ENCODE results near the gene JPH2.
"Not testable (repeated sequence)": the region's sequence is repeated elsewhere in the genome, so short reads cannot be mapped to it uniquely, and the experiment has no call there.

Gene JPH2

DNA sequence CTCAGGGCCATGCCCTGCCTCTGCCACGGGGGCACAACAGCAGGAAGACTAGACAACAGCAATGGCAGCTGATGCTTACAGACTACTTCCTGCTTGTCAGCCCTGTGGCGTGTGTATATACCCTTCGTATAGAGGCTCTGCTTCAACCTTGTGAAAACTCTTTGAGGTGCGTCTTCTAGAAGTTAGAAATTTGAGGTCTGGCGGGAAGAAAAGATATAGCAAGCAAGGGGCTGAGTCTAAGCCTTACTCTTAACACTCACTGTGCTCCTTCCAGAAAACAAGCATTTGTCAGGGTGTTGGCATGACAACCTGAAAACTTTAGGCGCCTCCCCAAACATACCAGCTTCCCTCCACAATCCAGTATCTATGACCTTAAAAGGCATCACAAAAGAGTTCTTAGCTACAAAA, 33.3 kb downstream of the JPH2 start:
- DNase-seq = no peak

DNA sequence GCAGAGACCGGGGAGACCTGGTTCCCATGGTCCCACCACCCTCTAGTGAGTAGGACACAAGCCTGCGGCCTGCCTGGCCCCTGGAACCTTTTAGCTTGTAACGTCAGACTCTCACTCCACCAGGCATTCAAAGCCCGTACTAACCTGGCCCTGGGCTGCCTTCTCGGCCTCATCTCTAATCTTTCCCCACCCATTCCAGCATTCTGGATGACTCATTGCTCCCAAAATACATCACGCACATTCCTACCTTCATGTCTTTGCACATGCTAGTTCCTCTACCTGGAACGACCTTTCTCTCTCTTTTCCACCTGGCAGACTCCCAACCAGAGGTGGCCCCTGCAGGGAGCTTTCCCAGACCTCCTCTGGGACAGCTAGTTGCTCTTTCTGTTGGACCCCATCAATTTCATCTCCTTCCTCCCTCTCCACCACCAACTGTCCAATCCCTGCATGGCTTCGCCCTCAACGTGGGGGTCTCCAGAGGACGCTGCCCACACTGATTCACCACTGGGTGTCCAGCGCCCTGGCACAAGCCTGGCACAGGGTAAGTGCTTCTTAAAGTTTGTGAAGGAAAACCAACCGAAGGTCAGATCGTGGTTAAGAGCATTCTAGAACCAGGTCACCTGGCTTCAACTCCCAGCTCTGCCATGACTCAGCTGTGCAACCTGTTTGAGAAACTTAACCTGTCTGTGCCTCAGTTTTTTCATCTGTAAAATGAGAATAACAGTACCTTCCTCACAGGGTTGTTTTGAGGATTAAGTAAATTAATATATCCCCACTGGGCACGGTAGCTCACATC, 35.2 kb downstream of the JPH2 start:
- DNase-seq = no peak

DNA sequence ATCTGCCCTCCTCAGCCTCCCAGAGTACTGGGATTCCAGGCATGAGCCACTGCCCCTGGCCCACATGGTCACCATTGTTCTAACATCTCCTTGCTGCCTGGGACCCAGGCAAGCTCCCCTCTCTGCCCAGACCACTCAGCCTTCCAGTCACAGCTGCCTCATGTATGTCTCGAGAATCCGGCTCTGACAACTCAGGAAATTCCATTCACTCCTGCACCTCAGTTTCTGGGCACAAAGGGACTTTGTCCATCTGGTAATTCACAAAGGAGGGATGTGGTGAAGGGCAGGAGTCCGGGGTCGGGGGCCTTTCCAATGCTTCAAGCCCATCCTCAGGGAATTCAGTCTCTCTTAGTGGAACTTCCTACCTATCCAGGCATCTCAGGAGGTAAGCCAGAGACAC, 40.7 kb downstream of the JPH2 start:
- no peak for DNase-seq

DNA sequence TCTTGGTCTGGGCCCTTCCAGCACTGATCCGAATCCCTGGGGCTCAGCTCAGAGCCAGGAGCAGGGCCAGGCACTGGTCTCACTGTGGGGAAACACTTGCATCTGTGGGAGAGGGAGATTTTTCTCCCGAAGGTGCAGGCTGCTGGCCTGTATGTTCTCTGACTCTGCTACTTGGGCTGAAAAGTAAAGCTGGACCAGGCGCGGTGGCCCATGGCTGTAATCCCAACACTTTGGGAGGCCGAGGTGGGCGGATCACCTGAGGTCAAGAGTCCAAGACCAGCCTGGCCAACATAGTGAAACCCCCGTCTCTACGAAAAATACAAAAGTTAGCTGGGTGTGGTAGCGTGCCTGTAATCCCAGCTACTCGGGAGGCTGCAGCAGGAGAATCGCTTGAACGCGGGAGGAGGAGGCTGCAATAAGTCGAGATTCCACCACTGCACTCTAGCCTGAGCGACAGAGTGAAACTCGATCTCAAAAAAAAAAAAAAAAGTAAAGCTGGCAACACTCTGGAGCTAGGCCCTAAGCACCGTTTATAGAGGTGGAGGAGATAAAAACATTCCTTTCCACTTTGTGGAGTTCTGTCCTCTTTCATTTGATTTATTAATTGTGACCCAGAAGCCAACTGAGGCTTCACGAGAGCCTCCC, 41.7 kb downstream of the JPH2 start:
- no peak for DNase-seq

DNA sequence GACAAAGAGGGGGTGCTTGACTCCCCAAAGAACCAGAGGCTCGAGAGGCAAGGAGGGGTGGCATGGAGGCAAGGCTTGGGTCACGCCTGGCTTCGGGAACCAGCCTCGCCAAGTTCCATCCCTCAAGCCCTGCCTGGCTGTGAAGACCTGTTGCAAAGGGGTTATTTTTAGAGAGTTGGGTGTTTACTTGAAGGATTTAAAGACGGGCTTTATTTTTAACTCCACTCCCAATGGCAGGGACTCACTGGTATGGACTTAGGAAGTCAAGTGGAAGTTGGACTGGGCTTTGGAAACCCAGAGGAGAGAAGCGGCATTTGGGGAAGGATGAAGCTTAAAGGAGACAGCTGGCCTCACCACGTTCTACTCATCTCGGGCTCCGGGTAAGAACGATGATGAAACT, 43.1 kb downstream of the JPH2 start:
- DNase-seq = no peak

DNA sequence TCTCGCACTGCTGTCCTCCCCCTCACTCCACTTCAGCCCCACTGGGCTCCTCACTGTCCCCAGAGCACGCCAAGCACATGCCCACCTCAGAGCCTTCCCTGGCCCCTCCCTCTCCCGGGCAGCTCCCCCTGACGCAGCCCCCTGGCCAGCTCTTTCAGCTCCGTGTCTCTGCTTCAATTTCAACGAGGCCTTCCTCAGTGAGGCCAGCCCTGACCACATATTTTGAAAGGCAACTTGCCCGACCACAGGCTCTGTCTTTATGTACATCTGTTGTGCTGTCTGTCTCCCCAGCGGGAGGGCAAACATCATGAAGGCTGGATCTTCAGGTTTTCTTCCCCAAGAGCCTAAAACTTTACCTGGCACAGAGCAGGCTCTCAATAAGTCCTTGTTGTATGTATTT, 44.6 kb downstream of the JPH2 start:
- DNase-seq = no peak

DNA sequence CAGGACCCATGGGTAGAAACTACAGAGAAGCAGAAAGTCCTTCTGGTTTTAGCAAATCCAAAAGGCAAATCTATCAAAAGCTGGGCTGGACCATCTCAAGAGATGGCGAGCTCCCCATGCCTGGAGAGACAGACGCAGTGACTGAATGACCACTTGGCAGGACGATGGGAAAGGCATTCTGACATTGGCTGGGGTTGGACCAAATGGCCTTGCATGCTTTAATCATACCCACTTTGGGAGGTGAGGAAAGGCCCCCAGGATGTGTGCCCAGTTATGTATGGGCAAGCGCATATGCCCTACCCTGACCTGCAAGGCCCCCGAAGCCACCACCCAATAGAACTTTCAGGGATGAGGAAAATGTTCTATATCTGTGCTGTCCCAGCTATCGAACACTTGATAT, 45.1 kb downstream of the JPH2 start:
- DNase-seq = no peak

DNA sequence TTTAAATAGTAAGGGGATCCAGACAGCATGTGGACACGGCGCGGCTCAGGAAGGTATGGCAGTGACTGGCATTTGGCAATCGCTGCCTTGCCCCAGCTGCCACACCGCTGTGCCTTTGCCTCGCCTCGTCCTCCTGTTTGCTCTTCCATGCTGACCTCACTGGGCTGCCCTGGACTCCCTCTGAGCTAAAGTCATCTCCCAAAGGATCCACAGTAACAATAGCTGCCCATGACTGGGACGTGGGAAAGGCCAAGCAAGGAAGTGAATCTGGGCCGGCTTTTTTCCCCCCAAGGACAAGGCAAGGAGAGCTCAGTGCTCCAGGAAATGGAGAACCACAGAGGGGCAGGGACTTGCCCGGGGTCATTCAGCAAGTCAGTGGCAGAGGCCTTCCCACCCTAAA, 48.1 kb downstream of the JPH2 start:
- DNase-seq = no peak

DNA sequence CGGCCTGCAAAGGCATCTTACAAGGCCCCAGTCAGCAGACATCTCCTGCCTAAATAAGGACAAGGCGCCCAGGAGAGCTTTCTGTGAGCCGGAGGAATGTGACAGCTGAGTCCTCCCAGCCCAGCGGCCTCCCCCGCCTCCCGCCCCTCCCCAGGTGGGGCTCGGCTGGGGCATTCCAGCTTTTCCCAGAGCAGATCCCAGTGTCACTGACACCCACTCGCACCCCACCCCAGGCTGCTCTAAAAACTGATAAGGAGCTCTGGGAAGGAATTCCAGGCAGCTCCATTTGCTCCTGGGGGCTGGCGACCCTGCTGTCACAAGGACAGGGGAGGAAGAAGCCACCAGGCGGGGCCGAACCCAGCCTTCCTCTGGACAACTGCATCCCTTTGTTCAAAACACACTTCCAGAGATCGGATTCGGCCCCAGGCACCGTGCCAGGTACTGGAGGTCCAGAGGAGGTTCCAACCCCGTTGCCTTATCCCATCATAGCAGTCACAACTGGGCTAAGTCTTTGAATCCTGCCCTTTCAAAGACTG, 49.7 kb downstream of the JPH2 start:
- DNase-seq = no peak

DNA sequence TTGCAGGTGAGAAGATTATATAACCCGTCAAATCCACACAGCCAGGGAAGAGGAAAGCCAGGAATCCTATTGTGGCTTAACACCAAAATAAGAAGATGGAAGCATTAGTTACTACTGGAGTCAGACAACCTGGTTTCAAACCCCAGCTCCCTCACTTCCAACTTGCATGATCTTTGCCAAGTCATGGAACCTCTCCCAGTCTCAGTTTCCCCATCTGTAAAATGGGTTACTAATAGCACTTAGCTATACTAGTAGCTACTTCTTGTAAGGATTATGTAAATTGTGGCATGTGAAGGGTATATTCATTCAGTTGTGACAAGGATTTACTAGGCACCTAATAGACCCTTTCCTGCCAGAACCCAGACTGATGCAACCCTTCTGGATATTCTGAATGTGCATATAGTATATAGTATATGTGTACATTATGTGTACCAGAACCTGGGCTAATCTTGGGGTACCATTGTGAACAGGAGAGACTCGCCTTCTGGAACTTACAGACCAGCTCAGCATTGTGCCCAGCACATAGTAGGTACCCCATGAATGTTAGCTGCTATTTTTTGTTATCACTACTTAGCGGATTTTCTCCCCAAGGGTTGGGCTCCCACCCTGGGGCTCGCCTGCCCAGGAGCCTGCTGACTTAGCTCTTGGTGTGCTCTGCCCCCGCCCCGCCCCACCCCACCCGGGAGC, 50.3 kb downstream of the JPH2 start:
- no peak for DNase-seq

DNA sequence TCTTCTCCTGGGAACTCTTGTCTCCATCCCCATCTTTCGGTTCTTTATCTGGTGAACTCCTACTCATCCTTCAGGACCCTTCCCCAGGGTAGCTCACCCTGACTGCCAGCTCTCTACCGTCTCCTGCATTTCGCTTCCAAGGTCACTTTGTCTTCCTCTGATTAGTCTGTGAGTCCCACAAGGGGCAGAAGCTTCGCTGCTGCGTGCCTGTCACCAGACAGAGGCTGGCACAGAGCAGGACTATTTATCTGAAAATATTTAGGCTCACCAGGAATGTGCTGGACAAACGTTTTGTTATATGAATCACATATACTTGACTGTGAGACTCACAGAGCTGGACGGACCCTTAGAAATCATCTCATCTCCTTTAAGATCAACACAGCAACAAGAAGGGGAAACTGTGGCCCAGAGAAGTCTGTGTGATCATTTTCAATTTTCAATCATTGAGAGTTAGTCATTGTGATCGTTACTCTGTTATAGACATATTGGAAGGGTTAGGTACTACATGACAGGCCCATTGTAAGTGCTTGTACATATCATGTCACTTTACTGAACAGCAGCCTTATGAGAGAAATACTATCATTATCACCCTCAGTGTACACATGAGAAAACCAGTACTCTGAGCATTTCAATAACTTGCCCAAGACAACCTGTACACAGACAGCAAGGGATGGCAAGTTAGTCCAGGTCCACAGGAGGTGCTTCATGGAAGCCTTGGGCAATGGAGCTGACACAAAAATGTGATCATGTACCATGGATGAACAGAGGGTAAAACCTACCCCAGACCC, 51.4 kb downstream of the JPH2 start:
- no peak for DNase-seq

DNA sequence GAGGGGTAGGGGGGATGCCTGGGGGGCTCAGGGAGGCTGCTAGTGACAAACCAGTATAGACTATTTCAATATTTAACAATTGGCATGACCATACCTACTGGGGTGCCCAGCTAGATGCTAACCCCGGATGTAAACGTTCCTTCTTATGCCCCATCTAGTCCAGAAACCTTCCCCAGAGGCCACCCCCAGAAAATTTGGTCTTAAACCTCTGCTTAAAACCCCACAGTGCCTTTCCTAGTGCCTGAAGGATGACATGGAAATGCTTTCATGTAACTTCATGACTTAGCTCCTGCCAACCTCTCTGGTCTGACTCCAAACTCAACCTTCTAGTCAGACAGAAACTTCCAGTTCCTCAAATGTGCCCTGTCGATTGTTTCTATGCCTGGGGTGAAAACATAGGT, 52.0 kb downstream of the JPH2 start:
- DNase-seq = no peak

DNA sequence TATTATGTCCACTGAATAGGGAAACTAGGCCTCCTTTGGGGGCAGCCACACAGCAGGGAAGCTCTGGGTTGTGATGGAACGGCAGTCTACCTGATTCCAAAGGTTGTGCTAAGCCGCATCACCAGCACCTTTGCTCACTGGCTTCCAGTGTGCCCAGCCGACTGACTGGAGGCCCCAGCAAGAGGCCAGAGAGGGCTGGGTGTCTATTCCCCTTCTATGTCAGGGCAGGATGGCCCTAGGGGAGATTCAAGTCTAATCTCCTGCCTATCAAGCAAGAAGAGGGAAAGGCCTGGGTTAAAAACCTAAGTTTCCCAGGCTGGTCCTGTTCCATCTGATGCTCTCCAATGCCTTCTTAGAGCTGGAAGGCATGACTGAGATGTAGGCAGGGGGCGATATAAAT, 53.6 kb downstream of the JPH2 start:
- DNase-seq = no peak

DNA sequence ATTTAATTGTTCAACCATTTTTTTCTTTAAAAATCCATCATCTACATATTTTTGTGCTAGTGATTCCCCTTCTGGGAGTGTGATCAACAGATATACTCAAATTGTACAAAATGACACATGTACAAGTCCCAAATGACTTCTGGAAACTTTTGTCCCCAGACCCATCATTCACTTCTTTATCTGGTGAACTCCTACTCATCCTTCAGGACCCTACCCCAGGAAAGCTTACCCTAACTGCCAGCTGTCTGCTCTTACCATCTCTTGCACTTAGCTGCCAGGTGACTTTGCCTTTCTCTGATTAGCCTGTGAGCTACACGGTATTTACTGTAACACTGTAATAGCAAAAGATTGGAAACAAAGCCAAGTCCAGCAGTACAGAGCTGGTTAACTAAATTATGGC, 55.3 kb downstream of the JPH2 start:
- DNase-seq = no peak

DNA sequence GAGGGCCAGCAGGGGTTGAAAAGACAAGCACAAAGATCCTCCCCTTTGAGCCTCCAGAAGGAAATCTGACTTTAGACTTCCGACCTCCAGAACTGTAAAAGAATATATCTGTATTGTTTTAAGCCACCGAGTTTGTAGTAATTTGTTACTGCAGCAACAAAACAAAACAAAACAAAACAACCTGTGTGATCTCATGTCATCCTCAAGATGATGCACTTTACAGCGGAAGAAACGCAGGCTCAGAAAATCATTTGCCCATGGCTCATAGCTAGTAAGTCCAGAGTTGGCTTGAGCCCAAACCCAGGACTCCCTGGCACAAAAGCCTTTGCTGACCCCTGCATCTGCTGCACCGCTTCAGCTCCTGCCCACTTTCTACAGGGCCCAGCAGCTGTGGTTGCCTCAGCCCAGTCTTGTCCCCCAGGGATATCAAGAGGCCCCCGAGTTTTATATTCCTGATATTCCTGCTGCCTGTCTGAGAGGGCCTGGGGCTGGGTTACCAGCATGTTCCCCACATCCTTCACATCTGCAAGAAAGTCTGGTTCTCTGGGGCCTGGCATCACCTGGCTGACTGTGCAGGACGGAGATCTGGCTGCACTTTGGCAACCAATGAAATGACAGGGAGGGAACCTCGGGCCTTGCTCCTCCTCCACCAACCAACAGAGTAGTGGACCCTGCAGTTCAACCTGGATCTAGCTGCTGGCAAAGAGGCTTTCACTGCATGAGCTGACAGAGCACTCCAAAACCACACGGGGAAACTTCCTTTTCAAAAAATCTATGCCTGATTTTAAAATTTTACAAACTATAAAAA, 56.9 kb downstream of the JPH2 start:
- DNase-seq = no peak

DNA sequence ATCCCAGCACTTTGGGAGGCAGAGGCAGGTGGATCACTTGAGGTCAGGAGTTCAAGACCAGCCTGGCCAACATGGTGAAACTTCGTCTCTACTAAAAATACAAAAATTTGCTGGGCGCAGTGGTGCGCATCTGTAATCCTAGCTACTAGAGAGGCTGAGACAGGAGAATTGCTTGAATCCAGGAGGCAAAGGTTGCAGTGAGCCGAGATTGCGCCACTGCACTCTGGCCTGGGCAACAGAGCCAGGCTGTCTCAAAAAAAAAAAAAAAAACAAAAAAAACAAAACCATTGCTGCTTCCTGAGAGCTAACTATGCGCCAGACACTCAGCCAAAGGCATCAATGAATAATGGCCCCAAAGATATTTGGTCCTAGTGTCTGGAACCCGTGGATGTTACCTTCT, 57.7 kb downstream of the JPH2 start:
- not testable (repeated sequence) for DNase-seq

DNA sequence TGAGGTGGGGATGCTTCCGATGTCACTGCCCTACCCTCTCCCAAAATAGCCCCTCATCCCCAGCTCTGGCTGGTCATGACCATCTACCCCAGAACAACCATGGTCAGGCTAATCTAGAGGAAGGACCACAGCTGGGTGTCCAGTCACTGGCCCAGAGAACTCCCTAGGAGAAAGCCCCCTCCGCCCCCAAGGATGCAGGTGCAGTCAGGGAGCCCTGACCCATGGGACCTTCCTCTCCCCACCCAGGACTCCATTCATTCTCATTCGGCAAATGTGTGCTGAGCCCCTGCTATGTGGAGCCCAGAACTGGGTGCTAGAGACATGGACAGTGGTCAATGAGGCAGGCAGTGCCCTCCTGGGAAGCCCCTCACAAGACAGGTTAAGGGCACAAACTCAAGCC, 60.5 kb downstream of the JPH2 start:
- DNase-seq = no peak

DNA sequence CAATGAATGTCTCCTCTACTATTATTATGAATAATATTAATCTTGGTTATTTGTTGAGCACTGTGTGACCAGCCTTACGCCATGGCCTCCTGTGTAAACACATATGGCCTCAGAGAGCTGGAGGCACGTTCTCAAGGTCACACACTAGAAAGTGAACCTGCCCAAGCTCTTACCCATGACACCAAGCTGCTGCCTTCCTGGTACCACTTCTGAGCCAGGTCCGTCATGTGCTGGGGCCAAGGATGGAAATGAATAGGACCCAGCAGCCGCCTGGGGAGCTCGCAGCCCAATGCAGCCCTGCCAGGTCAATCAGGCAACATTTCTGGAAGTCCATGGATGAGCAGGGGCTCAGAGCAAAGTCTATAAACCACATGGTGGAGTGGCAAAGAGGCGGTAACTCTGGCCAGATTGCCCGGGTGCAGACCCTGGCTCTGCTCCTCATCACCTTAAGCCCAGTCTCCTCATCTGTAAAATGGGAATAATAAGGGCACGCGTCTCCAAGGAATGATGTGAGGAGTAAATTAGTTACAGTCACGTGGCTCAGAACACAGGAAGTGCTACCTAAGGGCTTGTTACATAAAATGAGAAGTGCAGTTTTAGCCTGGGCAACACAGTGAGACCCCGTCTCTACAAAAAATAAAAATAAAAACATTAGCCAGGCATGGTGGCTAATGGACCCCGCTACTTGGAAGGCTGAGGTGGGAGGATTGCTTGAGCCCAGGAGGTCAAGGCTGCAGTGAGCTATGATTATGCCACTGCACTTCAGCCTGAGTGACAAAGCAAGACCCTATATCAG, 61.5 kb downstream of the JPH2 start:
- no peak for DNase-seq

DNA sequence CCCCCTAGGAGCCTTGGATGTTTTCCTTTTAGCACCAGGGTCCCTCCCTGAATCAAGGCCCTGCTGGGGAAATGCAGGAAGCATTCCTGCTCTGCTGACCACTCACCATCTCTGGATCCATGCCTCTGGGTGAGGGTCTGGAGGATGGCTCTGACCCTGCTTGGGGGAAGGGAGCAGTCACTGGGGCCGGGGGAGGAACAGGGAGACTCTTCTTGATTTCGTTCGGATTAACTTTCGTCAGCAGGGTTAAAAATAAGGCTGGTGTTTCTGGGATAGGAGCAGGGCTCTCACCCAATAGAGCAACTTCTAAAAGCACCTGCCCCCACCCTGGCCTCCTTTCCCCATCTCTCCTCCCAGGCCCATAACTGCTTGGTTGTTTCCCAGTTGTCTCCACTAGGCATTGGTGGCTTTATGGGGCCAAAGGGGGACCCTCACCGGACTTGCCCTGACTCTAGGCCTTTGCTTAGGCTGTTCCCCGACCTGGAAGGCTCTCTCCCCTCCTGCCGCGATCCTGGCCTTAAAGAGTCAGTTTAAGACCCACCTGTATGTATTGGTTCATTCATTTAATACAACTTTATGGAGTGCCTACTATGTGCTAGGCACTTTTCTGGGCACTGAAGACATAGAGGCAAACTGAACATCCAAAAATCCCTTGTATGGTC, 63.0 kb downstream of the JPH2 start:
- no peak for DNase-seq

DNA sequence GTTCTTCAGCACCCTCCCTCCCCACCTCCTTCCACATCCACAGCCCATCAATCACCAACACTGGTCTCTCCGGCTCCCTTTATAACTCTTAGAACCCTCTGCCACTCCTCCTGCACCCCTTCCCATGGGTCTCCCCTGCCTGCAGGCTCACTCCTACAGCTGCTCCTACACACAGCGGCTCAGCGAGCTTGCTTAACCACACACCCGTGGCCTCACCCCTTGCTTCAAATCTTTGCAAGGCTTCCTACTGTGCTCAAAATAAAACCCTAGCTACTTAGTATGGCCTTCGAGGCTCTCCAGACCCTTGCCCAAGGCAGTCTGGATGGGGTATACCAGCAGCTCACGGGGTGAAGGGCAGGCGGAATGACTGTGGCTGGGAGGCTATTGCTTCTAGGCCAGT, 63.7 kb downstream of the JPH2 start:
- no peak for DNase-seq

Data from NCI-H1105 (cell line).